ENCODE data around the gene ARID1A. TPM values are rescaled to one million over a fixed set of nuclear protein-coding genes. Genes with fewer than 3 reads are reported as not detected.

ARID1A gene
- total and polyA plus RNA-seq, 2 of the 8 experiments (the other 6 are each of a cell fraction or from before 2014, with no cell fraction given) = 52.1 to 103 TPM

DNA sequence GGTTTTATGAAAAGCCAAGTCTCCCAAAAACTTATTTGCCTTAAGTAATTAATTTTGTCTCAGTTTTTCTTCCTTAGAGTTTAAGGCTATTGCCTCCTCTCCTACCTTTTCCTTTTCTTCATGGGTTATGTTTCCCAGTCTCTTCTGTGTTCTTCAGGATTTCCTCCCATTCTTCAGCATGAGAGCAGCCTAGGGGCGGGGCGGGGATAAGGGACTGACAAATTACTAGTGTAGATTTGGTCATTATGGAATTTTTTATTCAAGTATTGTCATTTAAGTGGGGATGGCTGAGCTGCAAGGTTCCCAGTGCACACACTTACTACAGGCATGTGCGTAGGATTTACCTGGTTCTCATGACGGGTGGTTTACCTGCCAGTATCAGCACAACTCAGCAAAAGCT, 56.7 kb downstream of the ARID1A start:
- H3K79me1 ChIP-seq (ENCODE audit: low read depth, low read length) = peaks cover 15% of the 10 kb centered on the region
- WGBS, 2 experiments (ENCODE audit: extremely low coverage in 1 of 2, insufficient coverage in 1 of 2, insufficient read length in 1 of 2, insufficient replicate concordance in 2 of 2, low coverage in 1 of 2, low lambda C conversion rate in 2 of 2, missing lambda C conversion rate in 1 of 2) = 93% methylated on average over 4 of the region's 4 CpGs; no CpG with 5 or more reads in 1 of the 2 experiments
- no peak for TF ChIP-seq YY1 (IDR thresholded peaks at IDR 0.05; ENCODE audit: low read depth, low read length)
- TF ChIP-seq HDAC6 (IDR thresholded peaks at IDR 0.05; ENCODE audit: low read depth, low read length) = no peak
- TF ChIP-seq, protein P1, sequence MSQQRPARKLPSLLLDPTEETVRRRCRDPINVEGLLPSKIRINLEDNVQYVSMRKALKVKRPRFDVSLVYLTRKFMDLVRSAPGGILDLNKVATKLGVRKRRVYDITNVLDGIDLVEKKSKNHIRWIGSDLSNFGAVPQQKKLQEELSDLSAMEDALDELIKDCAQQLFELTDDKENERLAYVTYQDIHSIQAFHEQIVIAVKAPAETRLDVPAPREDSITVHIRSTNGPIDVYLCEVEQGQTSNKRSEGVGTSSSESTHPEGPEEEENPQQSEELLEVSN (IDR thresholded peaks at IDR 0.05) = no peak
- TF ChIP-seq JUND (IDR thresholded peaks at IDR 0.05; ENCODE audit: low read length) = no peak
- no peak for TF ChIP-seq MAX (IDR thresholded peaks at IDR 0.05)
- no peak for TF ChIP-seq SUZ12 (IDR thresholded peaks at IDR 0.05; ENCODE audit: low read length)
- no peak for TF ChIP-seq TBP (IDR thresholded peaks at IDR 0.05; ENCODE audit: low read depth, low read length)
- TF ChIP-seq SP1 (IDR thresholded peaks at IDR 0.05; ENCODE audit: low read depth, low read length) = no peak
- TF ChIP-seq MAFK (IDR thresholded peaks at IDR 0.05; ENCODE audit: low read depth, low read length) = no peak
- no peak for TF ChIP-seq SIRT6 (IDR thresholded peaks at IDR 0.05; ENCODE audit: low read length)
- TF ChIP-seq SIX5 (IDR thresholded peaks at IDR 0.05; ENCODE audit: low read depth, low read length) = no peak
- H2AK5ac ChIP-seq (ENCODE audit: low read depth, low read length) = no peak overlapping the region
- H3K79me2 ChIP-seq (ENCODE audit: control insufficient read depth in 1 of 2, insufficient read depth in 2 of 2, low read length in 2 of 2) = peaks cover 0 to 65% of the 10 kb centered on the region in 2 experiments; a peak in 3 of 4 replicates
- H3K23ac ChIP-seq (ENCODE audit: insufficient read length) = no peak overlapping the region
- H2BK120ac ChIP-seq (replicated peaks; ENCODE audit: low read depth, low read length) = no peak overlapping the region
- no peak overlapping the region for H3K14ac ChIP-seq (ENCODE audit: insufficient read length)
- DNase-seq (ENCODE audit: low read depth in 1 of 2, low spot score in 2 of 2) (no peak), FAIRE-seq (no peak)
- no peak overlapping the region for H3K27ac ChIP-seq (ENCODE audit: low read depth, low read length)
- no peak overlapping the region for H2BK12ac ChIP-seq (ENCODE audit: low read depth, low read length)
- no peak overlapping the region for H4K5ac ChIP-seq (ENCODE audit: insufficient read length, low read depth, low read length)
- H4K8ac ChIP-seq (ENCODE audit: extremely low read depth, insufficient read depth, low read length) = no peak overlapping the region
- H3K4me1 ChIP-seq (replicated peaks in 1 of 4; ENCODE audit: control insufficient read depth in 3 of 4, insufficient read depth in 4 of 4, low read length in 3 of 4) = peaks cover 0 to 2% (median under 1%) of the 10 kb centered on the region in 4 experiments; a peak in 1 of 7 replicates
- H2BK15ac ChIP-seq (ENCODE audit: low read length) = no peak overlapping the region
- CTCF ChIA-PET (ENCODE audit: partially characterized antibody) = no interaction called here
- H2AFZ ChIP-seq (ENCODE audit: low read length) = no peak overlapping the region
- H2BK5ac ChIP-seq (ENCODE audit: low read depth, low read length) = no peak overlapping the region
- no peak overlapping the region for H3K4ac ChIP-seq (replicated peaks; ENCODE audit: insufficient read length, low read depth, low read length)
- H3K9me3 ChIP-seq (ENCODE audit: insufficient read depth in 2 of 2, low read depth in 1 of 2, low read length in 1 of 2) = no peaks in the 10 kb centered on the region
- H4K91ac ChIP-seq (replicated peaks; ENCODE audit: insufficient read length, low read length) = no peak overlapping the region
- H3K27me3 ChIP-seq (replicated peaks in 1 of 4; ENCODE audit: control insufficient read depth in 3 of 4, extremely low read depth in 1 of 4, insufficient read depth in 3 of 4, low read length in 3 of 4) = no peaks in the 10 kb centered on the region
- H3K36me3 ChIP-seq (ENCODE audit: control insufficient read depth in 2 of 4, insufficient read depth in 4 of 4, low read length in 3 of 4) = peaks cover 14 to 47% (median 30%) of the 10 kb centered on the region in 4 experiments
- no peak overlapping the region for H3K56ac ChIP-seq (replicated peaks; ENCODE audit: insufficient read length, low read depth, low read length)
- no peak overlapping the region for H3K4me2 ChIP-seq (ENCODE audit: insufficient read depth in 1 of 2, low read depth in 2 of 2, low read length in 2 of 2)
- H4K20me1 ChIP-seq (replicated peaks in 1 of 2; ENCODE audit: control insufficient read depth in 1 of 2, insufficient read depth in 2 of 2, low read length in 2 of 2) = peaks cover 4 to 27% of the 10 kb centered on the region in 2 experiments
- POLR2A ChIA-PET (ENCODE audit: partially characterized antibody) = interaction anchor here (0.7 to 1.1 kb wide), 2 partner anchors 8 to 24 kb away, joined by 3 read pairs; no protein-coding TSS in a partner anchor
- no peak overlapping the region for H3K18ac ChIP-seq (ENCODE audit: extremely low read depth, low read length)
- no peaks in the 10 kb centered on the region for H3K23me2 ChIP-seq (ENCODE audit: low read depth, low read length)
- no peak overlapping the region for H3K9ac ChIP-seq (replicated peaks in 1 of 4; ENCODE audit: extremely low read depth in 1 of 4, low read depth in 3 of 4, low read length in 3 of 4)
- no peak overlapping the region for H2BK20ac ChIP-seq (ENCODE audit: low read length)
- H3K4me3 ChIP-seq (ENCODE audit: extremely low read depth in 1 of 4, insufficient read depth in 2 of 4, low read depth in 3 of 4, low read length in 4 of 4) = no peak overlapping the region

All from H1 (cell line).